AG04450 (cell line): ENCODE results near the gene IPP. TPM values are rescaled to one million over a fixed set of nuclear protein-coding genes. Genes with fewer than 3 reads are reported as not detected.

Experiments
- CTCF ChIA-PET: fragments of 300-600, 350-600 bp; formaldehyde crosslinking; extraction: SDS; loops from one replicate; lab custom pipeline; 2022; ENCODE audit warnings: antibody characterized with exemption, inconsistent platforms; lab: Charles Lee
- POLR2A ChIA-PET: fragments of 350-600 bp; formaldehyde crosslinking; extraction: SDS; loops from one replicate; lab custom pipeline; 2021; ENCODE audit warnings: antibody characterized with exemption, inconsistent platforms; lab: Yijun Ruan, JAX
- DNase-seq: peaks from one replicate; pipeline ENCODE4 v3.0.0-alpha.2; 2011; ENCODE audit warnings: low read depth, low spot score
- H3K27ac ChIP-seq: one replicate; pipeline ENCODE4 v1.5.1; 2012; ENCODE audit warnings: low read depth, low read length, control low read depth
- H3K27me3 ChIP-seq: one replicate; pipeline ENCODE4 v1.6.0; 2012; ENCODE audit warnings: low read length; ENCODE audit not compliant: control insufficient read depth, insufficient read depth
- H3K4me3 ChIP-seq: 2 replicates; pipeline ENCODE4 v1.5.1; 2011; ENCODE audit warnings: mild to moderate bottlenecking, low read depth, low read length, control low read depth
- H3K9me3 ChIP-seq: 2 replicates; pipeline ENCODE4 v1.5.1; 2012; ENCODE audit warnings: low read length; ENCODE audit not compliant: control insufficient read depth, insufficient read depth
- polyA plus RNA-seq: library from polyadenylated mRNA; depleted of rRNA; stranded (reverse); fragments of >200 nt; gene quantifications from 2 replicates; pipeline ENCODE4 v1.2.3, GENCODE V29; 2011
- TF ChIP-seq, protein P1 (sequence below): IDR thresholded peaks from 2 replicates; pipeline ENCODE4 v1.5.1; 2011; ENCODE audit warnings: low read depth, low read length, control low read depth, inconsistent platforms

The IPP gene
- polyA plus RNA-seq, 1 experiment = 13.6 TPM

- no peak overlapping the region for H3K27ac ChIP-seq
- TF ChIP-seq, protein P1, sequence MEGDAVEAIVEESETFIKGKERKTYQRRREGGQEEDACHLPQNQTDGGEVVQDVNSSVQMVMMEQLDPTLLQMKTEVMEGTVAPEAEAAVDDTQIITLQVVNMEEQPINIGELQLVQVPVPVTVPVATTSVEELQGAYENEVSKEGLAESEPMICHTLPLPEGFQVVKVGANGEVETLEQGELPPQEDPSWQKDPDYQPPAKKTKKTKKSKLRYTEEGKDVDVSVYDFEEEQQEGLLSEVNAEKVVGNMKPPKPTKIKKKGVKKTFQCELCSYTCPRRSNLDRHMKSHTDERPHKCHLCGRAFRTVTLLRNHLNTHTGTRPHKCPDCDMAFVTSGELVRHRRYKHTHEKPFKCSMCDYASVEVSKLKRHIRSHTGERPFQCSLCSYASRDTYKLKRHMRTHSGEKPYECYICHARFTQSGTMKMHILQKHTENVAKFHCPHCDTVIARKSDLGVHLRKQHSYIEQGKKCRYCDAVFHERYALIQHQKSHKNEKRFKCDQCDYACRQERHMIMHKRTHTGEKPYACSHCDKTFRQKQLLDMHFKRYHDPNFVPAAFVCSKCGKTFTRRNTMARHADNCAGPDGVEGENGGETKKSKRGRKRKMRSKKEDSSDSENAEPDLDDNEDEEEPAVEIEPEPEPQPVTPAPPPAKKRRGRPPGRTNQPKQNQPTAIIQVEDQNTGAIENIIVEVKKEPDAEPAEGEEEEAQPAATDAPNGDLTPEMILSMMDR = no peak
- no peak overlapping the region for H3K4me3 ChIP-seq
- no peaks in the 10 kb centered on the region for H3K27me3 ChIP-seq
- CTCF ChIA-PET = interaction anchor here (1.1 kb wide), 1 partner anchor 11 kb away, joined by 4 read pairs; the partner anchor contains the start of gene GPBP1L1
- no peak for DNase-seq
- POLR2A ChIA-PET = no interaction called here
- H3K9me3 ChIP-seq = no peaks in the 10 kb centered on the region
Measured at GRCh38 chr1:45674478-45674877, 76.0 kb downstream of the IPP start.

GRCh38 chr1:45673956-45674355 lies 76.5 kb downstream of the IPP start:
- Histone ChIP-seq H3K27ac (no peak overlapping the region), H3K9me3 (no peaks in the 10 kb centered on the region), H3K4me3 (no peak overlapping the region), H3K27me3 (no peaks in the 10 kb centered on the region)
- no peak for DNase-seq
- ChIA-PET POLR2A (no interaction called here), CTCF (interaction anchor here (0.7 kb wide), 1 partner anchor 29 kb away, joined by 3 read pairs; no protein-coding TSS in a partner anchor)
- TF ChIP-seq, protein P1 = no peak

DNA sequence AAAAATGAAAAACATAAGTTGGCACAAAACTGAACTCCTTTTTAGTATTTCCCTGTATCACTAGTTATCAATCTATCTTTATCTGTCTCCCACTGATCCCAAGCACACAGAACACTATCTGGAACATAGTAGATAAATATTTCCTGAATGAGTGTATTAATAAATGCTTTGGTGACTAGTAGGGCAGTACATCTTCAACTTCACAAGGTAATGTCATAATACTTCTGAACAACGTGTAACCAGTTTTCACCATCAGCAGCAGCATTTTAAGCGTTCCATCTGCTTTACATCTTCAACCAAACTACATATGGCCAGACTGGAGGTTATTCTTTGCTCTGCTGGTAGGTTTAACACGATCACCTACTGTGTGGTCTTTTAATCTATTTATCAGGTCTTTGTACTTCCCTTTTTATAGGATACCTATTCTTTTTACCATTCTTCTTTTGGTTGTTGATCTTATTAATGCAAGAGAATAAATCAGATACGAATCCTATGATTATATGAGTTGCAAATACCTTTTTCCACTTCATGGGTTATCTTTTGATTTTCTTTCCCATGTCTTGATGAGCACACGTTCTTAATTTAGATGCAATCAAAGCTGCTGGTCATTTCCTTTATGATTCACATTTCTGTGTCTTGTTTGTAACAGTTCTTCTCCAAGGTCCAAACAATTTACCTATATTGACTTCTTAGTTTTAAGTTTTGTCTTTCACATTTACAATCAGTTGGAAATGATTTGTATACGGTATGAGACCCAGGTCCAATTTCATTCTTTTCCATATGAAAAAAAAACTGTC lies 80.4 kb downstream of the IPP start:
- ChIA-PET CTCF (interaction anchor here (0.6 to 1.3 kb wide), 5 partner anchors 12 to 1695 kb away, joined by 3 to 6 read pairs (median 5); no protein-coding TSS in a partner anchor), POLR2A (interaction anchor here (1.5 kb wide), 1 partner anchor 16 kb away, joined by 3 read pairs; the partner anchor contains the start of gene GPBP1L1)
- no peak overlapping the region for H3K27ac ChIP-seq

DNA sequence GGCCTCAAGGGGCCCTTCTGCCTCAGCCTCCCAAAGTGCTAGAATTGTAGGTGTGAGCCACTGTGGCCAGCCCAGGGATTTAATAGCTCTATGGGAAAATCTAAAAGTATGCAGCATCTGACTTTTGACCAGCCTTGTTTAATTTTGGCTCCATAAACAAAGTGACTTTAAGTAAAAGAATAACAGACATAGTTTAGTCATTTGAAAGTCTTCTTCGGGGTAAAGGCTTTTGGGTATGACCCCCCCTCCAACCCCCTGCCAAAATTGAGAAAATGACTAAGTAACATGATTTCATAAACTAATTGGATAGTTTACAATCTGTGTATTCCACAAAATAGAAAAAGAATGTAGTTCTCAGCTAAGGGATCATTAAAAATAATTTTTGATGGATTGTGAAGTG lies 81.1 kb downstream of the IPP start:
- no peak for DNase-seq
- H3K4me3 ChIP-seq = no peak overlapping the region
- ChIA-PET POLR2A (interaction anchor here (1.4 to 1.5 kb wide), 2 partner anchors 17 to 147 kb away, joined by 3 to 4 read pairs; partner anchors contain the start of genes GPBP1L1 and PRDX1), CTCF (interaction anchor here (0.6 to 1.3 kb wide), 3 partner anchors 13 to 174 kb away, joined by 3 to 5 read pairs (median 4); no protein-coding TSS in a partner anchor)
- TF ChIP-seq, protein P1 = no peak
- no peaks in the 10 kb centered on the region; the same call in 1 of the 2 replicates for H3K9me3 ChIP-seq
- H3K27me3 ChIP-seq = no peaks in the 10 kb centered on the region
- H3K27ac ChIP-seq = peak overlapping the region; percentile 65

More for the DNA sequence above, 80.4 kb downstream of the IPP start:
- no peaks in the 10 kb centered on the region for H3K27me3 ChIP-seq
- no peak overlapping the region for H3K4me3 ChIP-seq
- no peak for DNase-seq
- TF ChIP-seq, protein P1 = no peak
- H3K9me3 ChIP-seq = no peaks in the 10 kb centered on the region; the same call in 1 of the 2 replicates

DNA sequence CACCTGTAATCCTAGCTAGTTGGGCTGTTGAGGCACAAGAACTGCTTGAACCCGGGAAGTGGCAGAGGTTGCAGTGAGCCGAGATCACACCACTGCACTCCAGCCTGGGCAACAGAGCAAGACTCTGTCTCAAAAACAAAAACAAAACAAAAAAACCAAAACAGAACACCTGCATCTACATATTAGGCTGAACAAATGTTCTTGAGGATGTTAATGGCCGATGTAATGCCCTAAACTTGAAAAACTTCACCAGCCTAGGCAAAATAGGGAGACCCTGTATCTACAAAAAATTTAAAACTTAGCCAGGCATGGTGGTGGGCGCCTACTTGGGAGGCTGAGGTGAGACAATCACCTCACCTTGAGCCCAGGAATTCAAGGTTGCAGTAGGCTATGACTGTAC lies 81.9 kb downstream of the IPP start:
- no peak for DNase-seq
- ChIA-PET POLR2A (interaction anchor here (1.4 to 1.5 kb wide), 2 partner anchors 18 to 147 kb away, joined by 3 to 4 read pairs; partner anchors contain the start of genes GPBP1L1 and PRDX1), CTCF (no interaction called here)
- Histone ChIP-seq H3K27me3 (no peaks in the 10 kb centered on the region), H3K27ac (no peak overlapping the region), H3K4me3 (no peak overlapping the region), H3K9me3 (no peaks in the 10 kb centered on the region; the same call in 1 of the 2 replicates)
- TF ChIP-seq, protein P1 = no peak
